DOHH2 (cell line): ENCODE results near the gene BCAP31.
"Not testable (repeated sequence)": the region's sequence is repeated elsewhere in the genome, so short reads cannot be mapped to it uniquely, and the experiment has no call there.

Experiments used
- CTCF ChIP-seq: fragments of 200-600 bp; sonication (generic); IDR thresholded peaks from one replicate; pipeline ENCODE4 v1.5.1; 2014; ENCODE audit warnings: antibody characterized with exemption, mild to moderate bottlenecking, low read depth, low read length; ENCODE audit not compliant: poor library complexity, severe bottlenecking
- EZH2phosphoT487 ChIP-seq: fragments of 200-600 bp; sonication (generic); IDR thresholded peaks from 2 replicates; pipeline ENCODE4 v1.6.1; 2017; ENCODE audit warnings: borderline replicate concordance, mild to moderate bottlenecking, antibody characterized with exemption, low read length, moderate library complexity, mixed read lengths

DNA sequence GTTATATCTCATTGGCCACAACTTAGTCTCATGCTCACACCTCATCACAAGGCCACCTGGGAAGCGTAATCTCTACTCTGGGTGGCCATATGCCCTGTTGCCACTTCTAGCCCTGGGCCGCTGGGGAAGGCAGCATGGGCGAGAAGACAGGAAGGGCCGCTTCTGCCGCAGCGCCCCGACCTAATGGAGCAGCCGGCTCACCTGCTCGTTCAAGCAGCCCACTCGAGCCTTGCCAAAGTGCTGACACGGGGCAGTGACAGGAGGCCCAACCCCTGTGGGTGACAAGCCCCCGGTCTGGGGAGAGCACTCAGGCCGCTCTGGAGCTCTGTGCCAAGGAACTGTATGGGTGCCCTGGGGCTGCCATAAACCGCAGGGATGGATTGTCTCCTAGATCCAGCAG, 17.9 kb upstream of the BCAP31 start:
- not testable (repeated sequence) for TF ChIP-seq EZH2phosphoT487, CTCF
